Kidney (tissue), 14 donors: ENCODE data around the gene FOS. TPM values are rescaled to one million over a fixed set of nuclear protein-coding genes. Genes with fewer than 3 reads are reported as not detected.

Experiments
- DNase-seq, 5 donors: peaks; one replicate each; pipeline ENCODE4 v3.0.0-alpha.2; 2013 to 2020
- FAIRE-seq: peaks from 2 replicates; lab custom pipeline; 2012; peaks lifted over from hg19 to GRCh38; lab: Jason Lieb, UNC
- H3K27ac ChIP-seq, 2 donors: one replicate each; pipeline ENCODE4 v1.7.0; 2013; ENCODE audit warnings: low read depth in 2 of 2, low read length in 2 of 2, inconsistent platforms in 1 of 2
- H3K27me3 ChIP-seq: one replicate; pipeline ENCODE4 v1.7.1; 2013; ENCODE audit warnings: low read length, inconsistent platforms; ENCODE audit not compliant: control insufficient read depth, insufficient read depth
- H3K36me3 ChIP-seq, 3 donors: one replicate each; pipeline versions ENCODE4 v1.7.0 to v1.7.1; 2013; ENCODE audit warnings: low read length in 3 of 3, control low read depth in 1 of 3, inconsistent platforms in 1 of 3; ENCODE audit not compliant: insufficient read depth in 3 of 3, control insufficient read depth in 2 of 3
- H3K4me1 ChIP-seq, 3 donors: one replicate each; pipeline versions ENCODE4 v1.7.0 to v1.7.1; 2013; ENCODE audit warnings: low read length in 3 of 3, inconsistent platforms in 1 of 3, low read depth in 1 of 3; ENCODE audit not compliant: control insufficient read depth in 2 of 3, insufficient read depth in 2 of 3
- H3K4me3 ChIP-seq, 3 donors: one replicate each; pipeline versions ENCODE4 v1.7.0 to v1.8.1; 2013; ENCODE audit warnings: low read length in 3 of 3, control low read depth in 1 of 3, inconsistent platforms in 1 of 3
- H3K9ac ChIP-seq, 3 donors: one replicate each; pipeline versions ENCODE4 v1.7.0 to v1.7.1; 2013; ENCODE audit warnings: low read length in 3 of 3, control low read depth in 1 of 3, inconsistent platforms in 1 of 3
- H3K9me3 ChIP-seq, 3 donors: one replicate each; pipeline versions ENCODE4 v1.7.0 to v1.7.1; 2013; ENCODE audit warnings: low read length in 3 of 3, control low read depth in 1 of 3, inconsistent platforms in 1 of 3; ENCODE audit not compliant: control insufficient read depth in 2 of 3, insufficient read depth in 1 of 3
- intact Hi-C: fragments of 100-400 bp; cut with DNase I; formaldehyde crosslinking; loops from one replicate; pipeline ENCODE4 v1.11.1; 2022
- polyA plus RNA-seq: library from polyadenylated mRNA; stranded (reverse); fragments of 350-450 nt; fragmentation: Illumina TruSeq; extraction: RNeasy Lipid Tissue Mini Kit (QIAGEN cat#74804); gene quantifications from one replicate; pipeline ENCODE4 v1.2.3, GENCODE V29; 2014; ENCODE audit warnings: low read depth, low replicate concordance; ENCODE audit not compliant: insufficient read depth
- total RNA-seq: library from RNA; stranded (reverse); fragmentation: NEBNext Ultra II Directional; extraction: Animal tissue kit (Norgen Biotek cat#: 25700); gene quantifications from one replicate; pipeline ENCODE4 v1.2.1, GENCODE V29; 2021
- TF ChIP-seq, protein P1 (sequence below): IDR thresholded peaks from 3 replicates; pipeline ENCODE4 v1.5.1; 2012; ENCODE audit warnings: mild to moderate bottlenecking, moderate library complexity, borderline replicate concordance; ENCODE audit not compliant: insufficient read depth; ENCODE audit errors: extremely low read depth
- donor health status: control.
- donor health status: control.
- donor health status: control.
- donor health status: control.
- donor health status: control.
- donor health status: DM: yes; HTN: yes; CAD: no.
- donor health status: Normal renal cell carcinoma (clear cell type).

Gene FOS
- total and polyA plus RNA-seq, 2 donors from 2014 or later: 116 to 193 TPM

DNA sequence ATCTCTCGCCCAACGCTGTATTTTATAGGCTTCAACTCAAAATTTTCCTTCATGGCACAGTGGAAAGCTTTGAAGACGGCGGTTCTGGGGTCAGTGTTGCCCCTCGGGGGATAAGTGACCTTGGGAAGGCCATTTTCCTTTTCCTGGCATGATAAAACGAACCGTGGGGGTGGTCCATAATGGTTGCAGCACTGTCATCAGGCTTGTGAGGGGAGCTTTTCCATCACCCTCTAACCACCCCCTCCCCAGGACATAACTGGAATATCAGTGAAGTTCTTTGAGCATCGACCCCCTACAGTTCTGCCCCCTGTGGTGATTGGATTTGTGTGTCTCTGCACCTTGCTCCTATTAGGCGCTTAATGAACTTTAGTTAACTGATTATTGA, 16.0 kb downstream of the FOS start:
- no peaks in the 10 kb centered on the region for H3K9me3 ChIP-seq
- intact Hi-C loops: no loop called here
- H3K9ac ChIP-seq: peak overlapping the region; percentile 69 to 93 (median 85)
- peaks cover 5 to 10% (median 7%) of the 10 kb centered on the region in 3 donors for H3K4me1 ChIP-seq
- H3K36me3 ChIP-seq: no peaks in the 10 kb centered on the region
- H3K27me3 ChIP-seq: no peaks in the 10 kb centered on the region
- peak overlapping the region; percentile 91 to 97 for H3K27ac ChIP-seq
- H3K4me3 ChIP-seq: peak overlapping the region; percentile 76 to 84 (median 78)
- DNase-seq: peak in 1 of 5 donors; percentile 72
- no peak for FAIRE-seq
- TF ChIP-seq, protein P1, sequence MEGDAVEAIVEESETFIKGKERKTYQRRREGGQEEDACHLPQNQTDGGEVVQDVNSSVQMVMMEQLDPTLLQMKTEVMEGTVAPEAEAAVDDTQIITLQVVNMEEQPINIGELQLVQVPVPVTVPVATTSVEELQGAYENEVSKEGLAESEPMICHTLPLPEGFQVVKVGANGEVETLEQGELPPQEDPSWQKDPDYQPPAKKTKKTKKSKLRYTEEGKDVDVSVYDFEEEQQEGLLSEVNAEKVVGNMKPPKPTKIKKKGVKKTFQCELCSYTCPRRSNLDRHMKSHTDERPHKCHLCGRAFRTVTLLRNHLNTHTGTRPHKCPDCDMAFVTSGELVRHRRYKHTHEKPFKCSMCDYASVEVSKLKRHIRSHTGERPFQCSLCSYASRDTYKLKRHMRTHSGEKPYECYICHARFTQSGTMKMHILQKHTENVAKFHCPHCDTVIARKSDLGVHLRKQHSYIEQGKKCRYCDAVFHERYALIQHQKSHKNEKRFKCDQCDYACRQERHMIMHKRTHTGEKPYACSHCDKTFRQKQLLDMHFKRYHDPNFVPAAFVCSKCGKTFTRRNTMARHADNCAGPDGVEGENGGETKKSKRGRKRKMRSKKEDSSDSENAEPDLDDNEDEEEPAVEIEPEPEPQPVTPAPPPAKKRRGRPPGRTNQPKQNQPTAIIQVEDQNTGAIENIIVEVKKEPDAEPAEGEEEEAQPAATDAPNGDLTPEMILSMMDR: peak; percentile 14

DNA sequence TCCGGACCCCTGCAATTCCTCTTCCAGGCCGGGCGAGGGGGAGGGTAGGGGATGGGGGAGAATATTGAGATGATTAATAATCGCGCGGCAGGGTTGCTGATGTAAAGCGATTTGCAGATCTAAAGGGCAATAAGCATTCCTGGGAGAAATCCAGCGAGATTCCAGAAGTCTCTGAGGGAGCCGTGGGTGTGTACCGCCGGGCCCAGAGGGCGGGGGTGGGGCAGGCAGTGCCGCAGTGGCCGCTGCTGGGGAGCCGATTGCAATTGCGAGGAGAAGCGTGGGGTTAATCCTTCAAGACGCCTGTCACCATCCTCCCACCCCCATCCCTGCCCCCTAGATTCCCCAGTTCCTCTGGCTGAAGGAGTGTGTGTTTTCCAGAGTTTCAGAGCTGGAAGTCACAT, 16.4 kb downstream of the FOS start:
- H3K27me3 ChIP-seq: no peaks in the 10 kb centered on the region
- DNase-seq (peak; percentile 64 to 88 (median 83)), FAIRE-seq (no peak)
- TF ChIP-seq, protein P1: no peak
- peaks cover 5 to 10% (median 7%) of the 10 kb centered on the region in 3 donors for H3K4me1 ChIP-seq
- peak overlapping the region; percentile 76 to 84 (median 78) for H3K4me3 ChIP-seq
- no peaks in the 10 kb centered on the region for H3K9me3 ChIP-seq
- intact Hi-C loops: no loop called here
- H3K36me3 ChIP-seq: no peaks in the 10 kb centered on the region
- H3K27ac ChIP-seq: peak overlapping the region; percentile 91 to 97
- peak overlapping the region; percentile 21 to 85 (median 69) for H3K9ac ChIP-seq

DNA sequence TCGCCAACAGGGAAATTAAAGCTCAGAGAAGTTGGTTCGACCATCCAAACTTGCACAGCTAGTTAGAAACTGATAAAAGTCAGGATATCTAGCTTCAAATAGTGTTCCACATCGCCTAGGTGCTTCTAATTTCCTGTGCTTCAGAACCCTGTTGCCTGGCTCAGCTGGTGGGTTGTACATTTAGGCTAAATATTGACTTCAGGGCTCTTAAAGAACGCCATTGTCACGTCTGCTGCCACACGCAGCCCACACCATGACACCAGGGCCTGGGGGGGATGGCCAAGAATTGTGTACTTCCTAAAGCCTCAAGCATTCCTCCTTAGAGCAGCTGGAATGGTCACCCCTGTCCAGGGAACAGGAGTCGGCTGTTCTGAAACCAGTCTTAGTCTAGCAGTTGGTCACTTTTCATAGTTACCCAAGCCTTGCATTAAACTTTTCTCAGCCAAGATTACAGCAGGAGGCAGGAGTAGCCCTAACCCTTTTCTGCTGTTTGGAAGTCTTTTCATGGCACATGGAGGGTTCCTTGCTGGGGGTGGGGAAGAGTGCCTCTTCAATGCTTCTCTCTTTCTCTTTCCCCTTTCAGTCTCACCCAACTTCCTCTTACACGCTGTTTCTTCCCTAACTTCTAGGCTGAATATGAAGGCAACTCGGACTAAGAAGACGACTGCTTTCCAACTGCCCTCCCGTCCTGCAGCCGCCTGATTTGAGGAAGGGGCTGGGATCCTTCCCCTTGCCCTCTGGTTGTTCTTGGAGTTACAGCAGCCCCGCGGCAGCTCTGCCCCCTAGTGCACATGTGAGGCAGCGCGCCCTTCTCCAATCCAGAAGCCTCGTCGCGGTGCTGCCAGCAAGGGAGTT, 17.1 kb downstream of the FOS start:
- FAIRE-seq (no peak), DNase-seq (peak; percentile 88 to 92 (median 90))
- H3K4me1 ChIP-seq: peaks cover 5 to 10% (median 7%) of the 10 kb centered on the region in 3 donors
- H3K9ac ChIP-seq: peak overlapping the region; percentile 1 to 74 (median 21)
- TF ChIP-seq, protein P1: peak; percentile 97
- no peaks in the 10 kb centered on the region for H3K9me3 ChIP-seq
- H3K36me3 ChIP-seq: no peaks in the 10 kb centered on the region
- peak overlapping the region; percentile 91 to 97 for H3K27ac ChIP-seq
- intact Hi-C loops: no loop called here
- H3K27me3 ChIP-seq: no peaks in the 10 kb centered on the region
- H3K4me3 ChIP-seq: peak overlapping the region; percentile 24 to 78 (median 55)
